Measurements from ENCODE around the gene GIGYF1.

GRCh38 chr7:100693312-100694097 lies 545 bp downstream of the GIGYF1 start:
- TF ChIP-seq EP300 (IDR thresholded peaks at IDR 0.05) (no peak), CTCF (IDR thresholded peaks at IDR 0.05) (no peak)
